NOMO-1 treated with DMSO at 0.1 percent for 48 hours (cell line): ENCODE data around the gene TMTC2.

ENCODE experiments used
- DNase-seq: peaks from one replicate; lab custom pipeline; 2025; ENCODE audit not compliant: unreplicated experiment; lab: John Stamatoyannopoulos, UW

Gene TMTC2

DNA sequence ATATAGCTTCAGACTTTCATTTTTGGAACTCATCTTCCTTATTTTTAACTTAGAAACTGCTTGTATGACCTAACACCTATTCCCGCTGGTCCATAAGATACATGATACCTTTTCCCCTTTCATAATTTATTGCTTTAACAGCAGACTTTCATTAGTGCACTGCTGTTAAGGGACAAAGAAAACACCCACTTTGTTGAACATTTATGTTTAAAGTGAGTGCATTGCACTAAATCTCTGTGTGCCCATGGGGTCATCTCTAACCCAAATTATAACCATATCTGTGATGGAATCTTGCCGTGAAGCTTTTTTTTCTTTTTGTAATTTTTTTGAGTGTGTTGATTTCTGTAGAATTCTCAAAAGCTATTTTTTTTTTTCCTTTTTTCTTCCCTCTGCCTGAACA is 261.8 kb downstream of the TMTC2 start:
- no peak for DNase-seq

DNA sequence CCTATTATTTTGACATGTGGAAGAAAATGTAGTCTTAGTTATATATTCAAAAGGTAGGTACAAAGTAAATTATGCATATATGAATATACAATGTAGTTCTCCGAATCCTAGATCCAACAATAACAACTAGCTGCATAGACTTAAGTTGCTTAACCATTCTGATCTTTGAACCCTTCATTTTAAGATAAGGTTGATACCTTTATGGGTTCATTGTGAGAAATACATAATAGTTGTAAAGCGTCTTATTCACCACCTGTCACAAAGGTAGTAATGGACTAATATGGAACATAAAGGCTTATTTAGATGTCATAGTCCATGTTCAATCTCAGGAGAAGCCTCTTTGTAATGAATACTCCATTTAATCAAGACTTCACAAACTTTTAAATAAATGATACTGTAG is 263.6 kb downstream of the TMTC2 start:
- no peak for DNase-seq

DNA sequence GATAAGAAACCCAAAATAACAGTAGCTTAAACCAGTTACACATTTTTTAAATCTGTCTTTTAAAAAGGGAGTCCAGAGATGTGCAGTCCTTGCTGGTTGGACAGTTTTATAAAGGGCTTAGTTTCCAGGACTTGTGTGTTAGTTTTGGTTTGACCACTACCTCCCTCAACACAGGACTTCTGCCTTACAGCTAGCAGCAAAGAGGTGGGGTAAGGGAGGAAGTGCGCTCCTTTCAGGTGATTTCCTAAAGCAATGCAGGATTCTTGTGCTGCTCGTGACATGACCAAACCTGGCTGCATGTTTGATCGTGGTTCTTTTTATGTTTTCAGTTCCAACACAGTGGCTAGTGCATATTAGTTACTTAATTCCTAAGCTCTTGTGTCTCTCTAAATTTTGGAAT is 266.2 kb downstream of the TMTC2 start:
- no peak for DNase-seq

DNA sequence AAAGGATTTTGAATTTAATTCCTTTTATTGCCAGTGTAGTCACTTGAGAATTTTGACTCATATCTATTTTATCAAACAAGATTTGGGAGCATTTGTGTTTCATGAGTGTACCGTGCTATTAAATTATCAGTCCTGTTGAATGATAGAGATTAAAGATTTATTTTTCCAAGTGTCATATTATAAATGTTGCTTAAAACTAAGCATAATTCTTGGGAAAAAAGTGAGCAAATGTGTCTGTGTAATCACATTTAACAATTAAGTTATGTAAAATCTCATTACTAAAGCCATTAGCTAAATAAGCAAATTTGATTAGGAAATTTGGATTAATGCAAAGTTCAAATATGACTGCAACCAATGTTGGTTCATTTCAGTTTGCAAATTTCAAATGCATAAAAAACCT is 266.7 kb downstream of the TMTC2 start:
- DNase-seq, result no peak

DNA sequence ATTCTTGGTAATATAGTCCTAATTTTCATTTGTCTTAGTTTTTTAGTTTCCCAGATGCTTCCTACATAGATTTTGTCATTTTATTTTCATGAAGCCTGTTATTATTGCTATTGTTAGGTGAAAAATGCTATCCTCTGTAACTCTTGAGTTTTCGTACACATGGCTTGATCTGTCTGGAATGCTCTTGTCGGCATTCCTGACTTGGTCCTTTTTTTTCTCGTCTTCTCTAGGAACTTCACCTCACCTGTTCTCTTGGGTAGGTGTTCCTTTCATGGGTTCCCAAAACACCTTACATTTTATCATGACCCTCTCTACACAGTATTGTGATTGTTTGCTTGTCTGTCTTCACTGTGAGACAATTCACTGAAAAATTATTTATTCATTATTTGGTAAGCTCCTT is 267.4 kb downstream of the TMTC2 start:
- no peak for DNase-seq

DNA sequence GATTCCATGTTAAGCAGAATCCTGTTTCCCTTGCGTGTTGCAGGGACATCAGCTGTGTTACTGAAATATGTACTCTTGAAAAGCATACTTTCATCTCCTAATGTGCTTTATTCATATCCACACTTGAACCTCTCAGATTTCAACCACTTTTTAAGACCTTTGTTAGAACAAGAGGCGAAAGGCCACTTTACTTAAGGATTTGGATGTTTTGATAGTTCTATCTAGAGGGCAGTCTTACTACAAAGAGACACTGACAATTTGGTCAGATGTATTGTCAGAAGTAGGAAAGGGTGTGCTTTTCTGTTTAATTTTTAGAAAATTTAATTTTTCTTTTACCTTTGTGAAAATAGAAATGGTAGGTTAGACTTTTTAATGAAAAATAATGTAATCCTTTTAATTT is 267.9 kb downstream of the TMTC2 start:
- DNase-seq, result no peak

DNA sequence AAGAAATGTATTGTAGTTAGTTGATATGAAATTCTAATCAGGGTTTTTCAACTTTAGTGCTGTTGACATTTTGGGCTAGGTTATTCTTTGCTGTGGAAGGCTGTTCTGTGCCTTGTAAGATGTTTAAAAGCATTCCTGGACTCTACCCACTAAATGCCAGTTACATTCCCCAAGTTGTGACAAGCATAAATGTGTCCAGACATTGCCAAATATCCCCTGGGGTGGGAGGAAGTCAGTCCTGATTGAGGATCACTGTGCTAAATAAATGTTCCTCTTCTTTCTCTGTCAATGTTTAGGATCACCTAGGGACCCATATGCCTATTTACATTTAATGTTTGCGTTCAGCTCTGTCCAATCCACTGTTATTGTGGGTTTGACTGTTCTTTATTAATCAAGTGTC is 268.3 kb downstream of the TMTC2 start:
- DNase-seq, result no peak

DNA sequence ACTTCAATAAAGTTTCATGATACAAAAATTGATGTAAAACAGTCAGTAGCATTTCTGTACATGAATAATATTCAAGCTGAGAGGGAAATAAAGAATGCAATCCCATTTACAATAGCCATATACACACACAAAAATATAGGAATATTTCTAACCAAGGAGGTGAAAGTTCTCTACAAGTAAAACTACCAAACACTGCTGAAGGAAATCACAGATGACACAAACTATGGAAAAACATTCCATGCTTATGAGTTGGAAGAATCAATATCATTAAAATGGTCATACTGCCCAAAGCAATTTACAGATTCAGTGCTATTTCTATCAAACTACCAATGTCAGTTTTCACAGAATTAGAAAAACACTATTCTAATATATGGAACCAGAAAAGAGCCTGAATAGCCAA is 272.3 kb downstream of the TMTC2 start:
- DNase-seq, result no peak

DNA sequence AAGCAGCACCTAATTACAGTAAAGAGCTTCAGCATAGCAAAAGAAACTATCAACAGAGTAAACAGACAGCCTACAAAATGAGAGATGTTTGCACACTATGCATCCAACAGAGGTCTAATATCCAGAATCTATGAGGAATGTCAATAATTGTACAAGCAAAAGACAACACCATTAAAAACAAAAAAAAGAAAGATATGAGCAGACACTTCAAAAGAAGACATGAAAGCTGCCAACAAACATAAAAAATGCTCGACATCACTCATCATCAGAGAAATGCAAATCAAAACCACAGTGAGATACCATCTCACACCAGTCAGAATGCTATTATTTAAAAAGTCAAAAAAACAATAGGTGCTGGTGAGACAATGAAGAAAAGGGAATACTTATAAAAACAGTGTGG is 273.1 kb downstream of the TMTC2 start:
- DNase-seq, result no peak

DNA sequence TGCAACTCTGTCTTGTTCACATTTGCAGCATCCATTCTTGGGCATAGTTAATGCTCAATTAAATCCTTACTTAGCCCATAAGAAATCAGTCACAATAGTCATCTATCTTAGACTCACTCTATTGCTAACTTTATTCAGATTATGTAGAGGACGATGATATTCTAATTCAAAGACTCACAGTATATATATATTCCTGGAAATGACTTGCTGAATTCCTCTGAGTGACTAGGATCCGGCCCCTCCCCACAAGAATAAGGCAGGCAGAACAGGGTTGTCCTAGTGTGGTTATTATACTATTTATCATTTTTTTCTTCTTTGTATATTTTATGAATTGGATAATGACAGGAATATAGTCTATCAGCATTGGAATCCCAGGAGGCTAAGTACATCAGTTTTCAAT is 275.1 kb downstream of the TMTC2 start:
- no peak for DNase-seq

DNA sequence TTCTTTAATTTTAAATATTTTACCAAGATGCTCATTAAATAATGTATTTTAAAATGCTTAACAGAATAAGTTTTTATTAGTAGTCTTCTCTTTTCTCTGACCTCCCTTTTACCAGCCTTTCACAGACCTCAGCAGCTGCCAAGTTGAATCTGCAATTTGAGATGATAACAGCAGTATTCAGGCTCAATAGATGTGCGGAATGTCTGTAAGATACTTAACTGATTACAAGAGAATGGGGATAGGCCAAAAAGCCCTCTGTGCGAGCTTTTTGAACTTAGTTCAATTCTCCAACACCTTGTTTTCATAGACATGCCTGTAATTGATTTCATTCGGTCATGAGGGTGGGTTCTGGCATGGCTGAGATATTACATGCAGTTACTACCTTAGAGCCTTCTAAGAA is 277.2 kb downstream of the TMTC2 start:
- DNase-seq, result no peak

DNA sequence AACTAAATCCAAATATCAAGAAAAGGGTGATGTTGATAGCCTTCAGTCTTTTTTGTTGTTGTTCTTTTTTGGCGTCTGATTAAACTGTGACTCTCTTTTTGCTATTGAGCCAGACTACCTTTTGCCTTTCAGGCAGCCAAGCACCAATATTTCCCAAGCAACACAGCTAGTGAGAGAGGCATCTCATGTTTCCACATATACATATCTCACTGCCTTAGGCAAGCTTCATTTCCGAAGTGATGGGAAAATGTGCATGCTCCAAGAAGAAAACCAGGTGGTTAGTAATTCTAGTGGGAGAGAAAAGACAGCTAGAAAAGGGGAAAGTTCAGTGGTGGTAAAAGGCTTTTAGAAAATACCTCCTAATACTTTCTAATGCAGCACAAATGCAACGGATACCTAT is 277.7 kb downstream of the TMTC2 start:
- DNase-seq, result no peak

DNA sequence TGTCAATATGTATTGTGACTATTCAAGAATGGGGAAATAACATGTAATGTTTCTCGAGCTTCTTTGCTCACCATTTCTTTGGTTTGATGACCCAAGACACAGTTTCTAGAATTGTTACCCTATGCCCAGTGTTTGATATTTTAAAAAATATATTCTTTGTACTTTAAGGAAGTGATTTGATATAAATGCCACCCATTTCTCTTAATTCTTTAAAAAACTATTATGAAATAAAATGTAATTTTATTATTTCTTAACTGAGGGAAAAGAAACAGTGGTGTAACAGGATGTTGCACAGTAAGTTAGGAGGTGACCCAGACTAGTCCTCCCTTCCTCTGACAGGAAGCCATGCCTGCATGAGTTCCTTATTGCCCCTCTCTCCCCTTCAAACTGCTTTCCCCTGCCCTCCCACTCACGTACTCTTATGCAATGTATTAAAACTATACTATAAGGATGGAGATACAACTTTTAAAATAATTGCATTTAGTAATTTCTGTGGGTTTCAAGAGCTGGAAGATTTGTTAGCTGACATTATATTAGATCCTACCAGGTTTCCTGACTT is 279.4 kb downstream of the TMTC2 start:
- DNase-seq, result peak; percentile 88

DNA sequence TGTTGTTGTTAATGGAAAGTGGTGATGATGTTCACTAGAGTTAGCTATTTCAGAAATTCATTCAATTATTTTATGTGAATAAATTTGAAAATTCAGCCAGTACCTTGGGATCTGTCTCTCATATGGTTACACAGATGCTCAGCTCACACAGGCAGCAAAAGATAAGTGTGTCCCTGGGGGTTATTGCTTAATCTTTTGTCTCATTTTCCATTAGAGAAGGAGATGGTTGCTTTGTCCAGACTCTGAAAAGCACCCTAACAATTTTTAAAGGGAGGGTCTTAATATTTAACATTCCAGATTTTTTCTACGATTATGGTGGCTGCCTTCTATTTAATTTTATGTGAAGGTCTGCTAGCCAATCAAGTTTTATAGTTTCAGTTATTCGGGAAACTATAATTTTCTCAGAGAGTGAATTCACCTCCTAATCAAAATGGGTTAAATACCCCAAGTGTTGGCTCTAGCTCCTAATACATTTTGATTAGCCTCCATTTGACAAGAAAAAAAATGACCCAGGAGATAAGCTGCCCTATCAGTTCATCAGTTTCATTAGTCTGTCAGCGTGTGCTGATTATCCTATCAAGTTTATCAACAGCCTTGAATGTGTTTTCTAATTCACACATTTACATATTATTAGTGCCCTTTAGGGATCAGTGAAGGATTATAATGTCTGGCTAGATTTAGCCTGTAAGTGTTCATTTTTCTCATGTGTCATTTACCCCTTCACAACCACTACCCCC is 282.1 kb downstream of the TMTC2 start:
- DNase-seq, result no peak

DNA sequence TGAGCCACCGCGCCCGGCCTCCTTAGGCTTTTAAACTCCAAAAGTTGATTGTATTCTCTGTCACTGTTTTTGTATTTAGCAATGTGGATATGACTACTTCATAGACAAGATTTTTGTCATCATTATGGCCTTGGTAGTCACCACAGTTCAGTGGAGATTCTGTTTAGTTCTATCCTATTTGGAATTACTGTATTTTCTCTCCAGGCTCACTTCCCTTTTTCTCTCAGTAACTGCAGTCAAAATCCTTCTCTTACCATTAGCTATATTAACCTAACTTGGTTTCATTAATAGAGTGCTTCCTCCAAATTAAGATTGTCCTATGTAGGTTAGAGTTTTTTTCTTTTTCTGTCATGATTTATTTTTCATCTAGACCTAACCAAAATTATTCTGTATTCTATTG is 283.9 kb downstream of the TMTC2 start:
- DNase-seq, result peak; percentile 3

DNA sequence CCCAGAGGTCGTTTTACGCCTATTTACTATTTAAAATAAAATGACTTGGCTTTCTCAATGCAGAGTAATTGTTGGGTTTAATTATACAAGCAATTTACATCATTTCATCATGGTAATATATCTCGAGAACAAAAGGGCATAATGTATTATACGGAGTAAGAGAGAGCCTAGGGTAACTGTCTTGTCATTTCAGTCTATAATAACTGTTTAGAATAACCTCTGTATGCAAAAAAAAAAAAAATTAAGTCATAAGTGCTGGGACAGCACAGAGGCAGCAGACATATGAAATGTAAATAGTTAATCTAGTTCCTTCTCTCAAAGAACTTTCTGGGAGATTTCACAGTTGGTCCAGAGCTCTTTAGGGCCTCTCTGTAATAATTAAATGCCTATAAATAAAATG is 284.9 kb downstream of the TMTC2 start:
- no peak for DNase-seq

DNA sequence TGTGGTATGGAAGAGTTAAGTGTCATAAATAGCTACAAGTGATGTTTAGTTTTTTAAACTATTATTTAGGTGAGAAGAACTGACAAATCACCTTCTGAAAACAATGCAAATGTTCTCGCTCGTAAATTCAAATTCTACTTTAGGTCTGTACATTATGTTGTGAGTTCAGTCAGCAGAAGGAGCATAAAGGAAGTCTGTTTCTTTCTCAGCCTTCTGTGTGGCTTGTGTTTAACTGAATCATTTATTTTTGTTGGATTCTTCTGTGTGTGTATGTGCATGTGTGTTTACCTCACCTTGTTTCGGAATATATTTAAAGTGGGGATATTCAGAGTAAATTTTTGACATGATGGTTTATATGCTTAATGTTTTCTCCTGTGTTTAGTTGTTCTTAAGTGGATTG is 285.9 kb downstream of the TMTC2 start:
- DNase-seq, result no peak

DNA sequence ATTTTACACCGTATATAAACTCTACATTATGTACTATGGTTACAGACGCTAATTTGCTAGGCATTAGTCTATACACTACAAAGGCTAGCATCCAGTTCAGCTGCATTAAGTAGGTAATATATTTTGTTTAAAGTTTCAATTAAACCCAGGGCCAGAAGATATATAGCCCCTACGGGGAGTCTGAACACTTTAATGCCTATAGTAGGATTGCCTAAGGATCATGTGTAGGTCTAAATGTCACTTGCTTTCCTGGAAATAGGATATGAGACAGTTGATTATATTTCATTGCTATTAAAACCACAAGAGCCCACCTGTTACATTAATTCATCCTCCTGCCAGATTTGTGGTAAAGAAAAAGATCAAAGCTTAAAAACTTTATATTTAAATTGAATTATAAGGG is 286.9 kb downstream of the TMTC2 start:
- no peak for DNase-seq

DNA sequence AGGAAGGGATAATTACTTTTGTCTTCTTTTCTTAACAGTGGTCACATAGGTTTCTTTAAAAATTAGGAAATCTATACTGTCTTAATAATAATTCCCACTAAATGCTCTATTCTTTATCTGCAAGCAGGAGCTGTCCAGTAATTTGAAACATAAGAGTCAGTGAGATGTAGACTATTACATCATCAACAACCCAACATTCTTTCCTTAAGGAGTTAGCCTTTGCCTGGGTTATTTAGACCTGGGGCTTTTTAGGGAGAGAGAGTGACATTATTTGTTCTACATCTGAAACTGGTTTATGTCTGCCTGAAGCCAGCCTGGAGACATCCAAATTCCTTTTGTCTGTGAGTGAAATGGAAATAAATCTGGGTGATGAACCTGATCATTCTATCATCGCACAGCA is 294.4 kb downstream of the TMTC2 start:
- DNase-seq, result no peak

DNA sequence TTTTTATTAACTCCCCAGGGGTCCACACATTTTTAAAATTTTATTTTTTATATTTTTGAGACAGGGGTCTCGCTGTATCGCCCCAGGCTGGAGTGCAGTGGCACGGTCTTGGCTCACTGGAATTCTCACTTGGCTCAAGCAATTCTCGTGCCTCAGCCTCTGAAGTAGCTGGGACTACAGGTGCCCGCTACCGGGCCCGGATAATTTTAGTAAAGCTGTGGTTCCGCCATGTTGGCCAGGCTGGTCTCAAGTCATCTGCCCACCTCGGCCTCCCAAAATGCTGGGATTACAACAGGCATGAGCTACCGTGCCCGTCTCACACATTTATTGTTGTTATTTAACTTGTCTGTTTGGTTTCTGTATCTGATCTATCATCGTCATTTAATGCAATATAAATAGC is 307.4 kb downstream of the TMTC2 start:
- DNase-seq, result no peak

DNA sequence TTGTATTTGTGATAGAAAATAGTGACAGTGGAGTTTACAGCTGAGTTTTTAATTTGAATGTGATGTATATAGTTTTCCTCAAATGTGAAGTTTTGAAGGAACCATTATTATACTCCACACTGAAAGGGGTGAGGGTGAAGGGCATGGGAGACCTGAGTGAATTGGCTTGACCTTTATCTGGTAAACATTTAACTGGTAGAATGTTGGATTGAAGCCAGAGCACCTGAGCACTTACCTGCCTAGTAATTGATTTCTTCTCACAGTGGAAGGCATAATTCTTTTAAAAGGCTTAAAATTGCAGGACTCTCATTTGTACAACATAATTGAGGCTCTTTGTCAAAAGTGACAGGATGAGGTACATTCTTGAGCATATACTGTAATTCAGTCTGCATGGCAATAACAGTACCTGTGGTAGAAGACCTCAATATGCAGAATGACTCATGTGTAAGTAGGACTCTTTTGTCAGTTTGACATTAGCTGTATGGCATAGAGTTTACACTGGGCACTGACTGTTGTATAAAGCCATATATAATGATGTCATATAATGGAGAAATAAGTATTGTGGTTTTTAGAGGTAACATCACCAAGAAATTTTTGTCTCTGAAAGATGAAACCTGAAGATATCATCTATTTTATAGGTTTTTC is 309.6 kb downstream of the TMTC2 start:
- DNase-seq, result no peak

DNA sequence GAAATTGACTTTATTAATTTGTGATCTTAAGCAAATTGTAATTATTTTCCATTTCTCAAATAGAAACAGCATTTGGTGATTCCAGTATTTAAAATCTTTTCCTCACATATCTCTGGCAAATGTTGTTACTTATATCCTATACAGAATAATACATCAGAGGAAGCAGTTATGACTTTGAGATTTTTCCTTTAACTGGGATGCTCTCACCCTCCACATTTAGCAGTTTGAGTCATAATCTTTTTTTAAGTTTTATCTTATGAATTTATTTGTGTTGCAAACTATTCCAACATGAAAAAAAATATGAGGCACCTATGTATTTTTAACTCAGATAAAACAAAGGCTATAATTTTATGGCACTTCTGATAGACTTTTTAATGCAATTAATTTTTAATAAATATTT is 311.8 kb downstream of the TMTC2 start:
- DNase-seq, result no peak

DNA sequence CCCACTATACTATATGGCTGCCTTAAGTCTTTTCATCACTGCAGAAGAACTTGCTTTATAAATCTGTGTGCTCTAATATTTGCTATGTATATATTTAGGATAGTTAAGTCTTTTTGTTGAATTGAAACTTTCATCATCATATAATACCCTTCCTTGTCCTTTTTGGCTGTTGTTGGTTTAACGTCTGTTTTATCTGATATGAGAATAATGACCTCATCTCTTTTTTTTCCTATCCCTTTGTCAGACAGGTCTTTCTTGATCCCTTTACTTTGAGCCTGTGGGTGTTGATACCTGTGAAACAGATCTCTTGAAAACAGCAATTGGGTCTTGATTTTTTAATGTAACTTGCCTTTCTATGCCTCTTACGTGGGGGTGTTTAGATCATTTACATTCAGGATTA is 316.3 kb downstream of the TMTC2 start:
- DNase-seq, result no peak
